ENCODE results near the gene MCRIP2.
"Not testable (repeated sequence)": the region's sequence is repeated elsewhere in the genome, so short reads cannot be mapped to it uniquely, and the experiment has no call there.

Gene MCRIP2

GRCh38 chr16:683396-684070 is 41.9 kb downstream of the MCRIP2 start:
- DNase-seq: no peak

GRCh38 chr16:684071-684794 is 42.6 kb downstream of the MCRIP2 start, which contains the start of gene JMJD8:
Gene JMJD8 (minus strand): TSS chr16:684334. CDS start chr16:684319, 15 bp downstream.
- DNase-seq: peak; percentile 95

- DNase-seq: peak; percentile 69
Observed at GRCh38 chr16:684961-685696, 43.5 kb downstream of the MCRIP2 start.

- peak; percentile 15 for DNase-seq
Observed at GRCh38 chr16:685967-686366, 44.3 kb downstream of the MCRIP2 start.

DNA sequence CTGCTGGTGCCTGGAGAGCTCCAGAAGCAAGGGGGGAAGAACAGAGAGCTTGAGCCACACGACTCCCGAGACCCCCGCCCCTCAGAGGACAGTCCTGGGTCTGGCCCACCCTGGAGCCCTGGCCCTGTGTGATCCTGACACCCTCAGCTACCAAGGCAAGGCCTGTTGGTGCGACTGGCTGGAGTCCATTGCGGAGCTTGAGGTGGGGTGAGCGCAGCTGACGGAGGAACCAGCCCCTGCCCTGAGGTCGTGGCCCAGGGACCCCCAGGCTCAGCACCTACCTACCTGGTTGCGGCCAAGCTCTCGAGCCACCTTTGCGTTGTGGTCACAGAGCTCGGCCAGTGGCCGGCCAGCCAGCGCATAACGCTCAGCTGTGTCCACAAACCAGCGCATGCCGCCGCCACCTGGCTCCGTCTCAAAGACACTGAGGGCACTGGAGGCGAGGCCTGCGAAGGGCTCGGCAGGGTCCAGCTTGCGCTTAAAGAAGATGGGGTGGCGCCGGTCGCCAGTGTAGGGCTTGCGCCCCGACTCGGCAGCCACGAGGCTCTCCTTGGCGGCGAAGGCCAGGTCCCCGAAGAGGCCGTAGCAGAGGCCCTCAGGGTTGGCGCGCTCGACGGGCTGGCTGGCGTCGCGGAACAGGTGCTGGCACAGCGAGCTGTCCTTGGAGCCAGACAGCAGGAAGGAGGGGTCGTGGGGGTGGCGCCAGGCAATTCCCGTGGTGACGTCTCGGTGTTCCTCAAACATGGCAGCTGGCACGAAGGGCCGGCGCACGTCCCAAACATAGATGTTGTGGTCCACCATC is 45.0 kb downstream of the MCRIP2 start:
- no peak for DNase-seq

- DNase-seq: no peak
Observed at GRCh38 chr16:687499-687898, 45.9 kb downstream of the MCRIP2 start.

- no peak for DNase-seq
Observed at GRCh38 chr16:689175-689897, 47.7 kb downstream of the MCRIP2 start.

- DNase-seq: not testable (repeated sequence)
Observed at GRCh38 chr16:691242-691641, 49.6 kb downstream of the MCRIP2 start.

DNA sequence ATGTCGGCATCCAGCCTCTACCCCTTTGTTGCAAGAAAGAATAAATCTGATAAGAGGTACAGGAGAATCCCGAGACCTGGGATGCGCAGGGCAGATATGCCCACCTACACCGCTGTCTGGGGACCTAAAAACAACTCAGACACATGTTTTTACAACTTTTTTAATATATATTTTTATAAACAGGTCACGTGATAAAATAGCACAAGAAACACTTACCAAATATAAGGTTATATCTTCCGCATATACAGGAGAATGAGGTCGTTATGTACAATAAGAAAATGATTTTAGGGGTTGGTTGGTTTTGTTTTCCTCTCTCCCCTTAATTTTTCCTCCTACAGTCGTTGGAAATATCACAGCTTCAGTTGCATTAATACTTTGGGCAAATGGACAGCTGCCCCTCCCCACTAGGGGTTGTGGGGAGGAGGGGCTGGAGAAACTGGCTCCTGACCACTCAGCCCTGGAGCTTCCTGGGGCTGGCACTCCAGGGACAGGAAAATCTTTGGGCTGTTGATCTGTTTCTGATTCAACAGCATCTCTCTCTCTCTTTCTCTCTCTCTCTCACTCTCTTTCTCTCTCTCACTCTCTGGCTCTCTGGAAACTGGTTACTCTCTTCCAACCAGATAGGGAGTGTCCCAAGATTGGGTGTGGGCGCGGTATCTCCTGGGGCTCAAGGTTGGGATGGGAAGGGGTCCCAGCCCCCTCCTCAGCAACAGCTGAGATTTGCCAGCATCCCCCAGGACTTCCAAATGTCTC is 50.9 kb downstream of the MCRIP2 start:
- no peak for DNase-seq

- DNase-seq: no peak
Observed at GRCh38 chr16:693364-693763, 51.7 kb downstream of the MCRIP2 start.

- no peak for DNase-seq
Observed at GRCh38 chr16:693766-694165, 52.1 kb downstream of the MCRIP2 start.

DNA sequence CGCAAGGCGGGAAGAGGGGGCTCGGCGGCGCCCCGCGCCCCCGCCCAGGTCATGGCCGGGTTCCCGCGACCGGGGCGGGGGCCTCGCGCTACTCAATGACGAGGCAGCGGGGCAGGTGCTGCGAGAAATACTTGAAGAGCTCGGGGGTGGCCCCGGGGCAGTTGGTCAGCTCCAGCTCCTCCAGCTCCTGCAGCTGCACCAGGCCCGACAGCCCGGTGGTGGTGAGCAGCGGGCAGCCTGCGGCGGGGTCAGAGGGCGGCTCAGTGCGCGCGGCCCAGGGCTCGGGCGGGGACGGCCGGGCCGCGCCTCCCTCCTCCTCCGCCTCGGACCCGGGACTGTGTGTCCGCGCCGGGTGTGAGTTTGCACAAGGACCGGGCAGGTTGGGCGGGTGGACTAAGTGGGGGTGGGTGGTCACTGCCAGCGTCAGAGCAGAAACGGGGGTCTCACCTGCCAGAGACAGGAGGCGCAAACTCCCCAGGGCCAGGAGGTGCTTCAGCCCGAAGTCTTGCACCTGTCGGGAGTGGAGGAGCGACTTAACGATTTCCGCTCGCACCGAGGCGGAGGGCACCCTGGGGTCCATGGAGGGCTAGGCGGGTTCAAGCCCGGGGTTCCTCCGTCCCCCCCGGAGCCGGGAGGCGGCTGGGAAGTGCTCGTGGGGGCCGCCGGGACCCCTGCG is 52.7 kb downstream of the MCRIP2 start:
- no peak for DNase-seq

DNA sequence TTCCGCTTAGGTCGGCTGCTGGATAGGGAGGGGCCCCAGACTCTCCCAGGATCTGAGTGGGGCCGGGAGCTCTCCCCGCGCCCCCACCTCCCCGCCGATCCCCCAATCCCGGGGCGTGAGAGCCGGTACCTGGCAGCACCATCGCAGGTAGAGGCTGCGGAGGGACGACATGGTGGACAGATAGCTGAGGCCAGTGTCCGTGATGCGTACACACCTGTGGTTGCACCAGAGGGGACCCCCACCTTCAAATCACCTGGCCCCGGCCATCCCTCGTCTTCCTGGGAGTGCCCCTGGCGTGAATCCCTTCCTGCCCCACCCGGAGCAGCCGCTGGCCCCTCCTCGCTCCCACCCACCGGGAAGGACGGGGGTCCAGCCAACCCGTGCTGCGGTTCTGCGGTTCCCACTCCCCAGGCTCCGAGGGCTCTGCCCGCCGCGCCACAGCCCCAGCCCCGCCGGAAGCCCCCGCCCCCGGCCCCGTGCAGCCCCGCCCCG is 53.3 kb downstream of the MCRIP2 start:
- DNase-seq: no peak

DNA sequence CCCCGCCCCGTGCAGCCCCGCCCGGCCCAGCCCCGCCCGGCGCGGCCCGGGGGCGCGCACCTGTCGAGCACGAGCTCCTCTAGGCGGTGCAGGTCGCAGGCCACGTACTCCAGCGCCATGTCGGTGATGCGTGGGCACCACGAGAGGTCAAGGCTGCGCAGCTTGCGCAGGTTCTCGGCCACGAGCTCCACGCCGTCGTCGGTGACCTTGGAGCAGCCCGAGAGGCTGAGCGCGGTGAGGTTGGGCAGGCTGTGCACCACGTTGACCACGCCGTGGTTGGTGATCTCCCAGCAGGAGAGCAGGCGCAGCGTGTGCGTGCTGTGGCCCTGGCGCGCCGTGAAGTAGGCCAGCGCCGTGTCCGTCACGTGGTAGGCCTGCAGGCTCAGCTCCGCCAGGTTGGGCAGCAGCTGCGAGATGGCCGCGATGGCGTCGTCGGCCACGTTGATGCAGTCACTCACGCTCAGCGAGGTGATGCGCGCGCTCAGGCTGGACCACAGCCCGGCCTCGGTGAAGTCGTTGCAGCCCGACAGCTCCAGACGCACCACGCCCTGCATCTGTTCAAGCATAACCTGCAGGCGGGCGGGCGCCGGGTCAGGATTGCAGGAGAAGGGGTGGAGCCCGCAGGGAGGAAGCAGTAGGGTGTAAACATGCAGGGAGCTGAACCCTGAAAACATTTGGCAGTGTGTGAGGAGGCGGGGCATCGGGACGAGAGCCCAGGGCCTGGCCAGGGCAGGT is 53.9 kb downstream of the MCRIP2 start:
- peak; percentile 92 for DNase-seq
